ENCODE measurements around the gene MPC2. TPM values are rescaled to one million over a fixed set of nuclear protein-coding genes. Genes with fewer than 3 reads are reported as not detected.

Gene MPC2
- total RNA-seq, 1 experiment from 2014 or later: 124 TPM

Other genes with a start within 250 kb of the MPC2 start
- gene MPZL1, start 215.1 kb downstream of the MPC2 start, total RNA-seq (2022): 129 and 139 TPM in 2 replicates
- gene ADCY10, start 22.9 kb downstream of the MPC2 start, total RNA-seq (2022): 0.31 and 0.91 TPM in 2 replicates
- gene DCAF6, start 389 bp downstream of the MPC2 start, total RNA-seq (2022): 64.0 and 69.1 TPM in 2 replicates
- 3.8 and 8.4 TPM in 2 replicates for gene GPR161, start 199.9 kb upstream of the MPC2 start, total RNA-seq (2022)
- gene TIPRL, start 241.9 kb upstream of the MPC2 start, total RNA-seq (2022): 36.6 and 41.6 TPM in 2 replicates